A549 (cell line): ENCODE results near the gene NCOA7. TPM values are rescaled to one million over a fixed set of nuclear protein-coding genes. Genes with fewer than 3 reads are reported as not detected.

ENCODE experiments used
- ATAC-seq, 2 experiments: fragments of 200-7000 bp in 1 of 2; fragments of >200 bp in 1 of 2; cut with Nextera tagmentation in 1 of 2; cut with Tn5 transposase in 1 of 2; 3 replicates each; pipeline versions ENCODE4 v1.8.0 to v1.9.1; 2018 to 2020; ENCODE audit warnings: mild to moderate bottlenecking in 1 of 2, moderate library complexity in 1 of 2
- CTCF ChIA-PET: fragments of 300-600 bp; sonication (Branson Sonifier 250); formaldehyde crosslinking; extraction: SDS; loops from one replicate; lab custom pipeline; 2021; ENCODE audit warnings: antibody characterized with exemption, inconsistent platforms; lab: Yijun Ruan, JAX
- POLR2A ChIA-PET: fragments of 350-600 bp; formaldehyde crosslinking; extraction: SDS; loops from one replicate; lab custom pipeline; 2021; ENCODE audit warnings: antibody characterized with exemption, inconsistent platforms; lab: Yijun Ruan, JAX
- DNase-seq, 2 experiments: peaks; one replicate each; pipeline versions ENCODE4 v3.0.0 to v3.0.0-alpha.2; 2011 to 2016; ENCODE audit warnings: low read depth in 1 of 2, low spot score in 1 of 2
- FAIRE-seq: peaks from 2 replicates; lab custom pipeline; 2011; peaks lifted over from hg19 to GRCh38; lab: Jason Lieb, UNC
- H3K27ac ChIP-seq, 2 experiments: fragments of >200 bp; sonication (Bioruptor Twin); formaldehyde crosslinking; 3 replicates each; pipeline ENCODE4 v1.5.1; 2016 to 2017
- H3K4me1 ChIP-seq: fragments of >200 bp; sonication (Bioruptor Twin); formaldehyde crosslinking; 3 replicates; pipeline ENCODE4 v1.6.1; 2016
- H3K4me2 ChIP-seq: fragments of >200 bp; sonication (Bioruptor Twin); formaldehyde crosslinking; 3 replicates; pipeline ENCODE4 v1.6.1; 2016
- H3K4me3 ChIP-seq: fragments of >200 bp; sonication (Bioruptor Twin); formaldehyde crosslinking; 3 replicates; pipeline ENCODE4 v1.5.1; 2016
- H3K9me3 ChIP-seq: fragments of >200 bp; sonication (Bioruptor Twin); formaldehyde crosslinking; 3 replicates; pipeline ENCODE4 v1.6.1; 2016
- CBX2 ChIP-seq: fragments of 200-600 bp; sonication (generic); IDR thresholded peaks from 2 replicates; pipeline ENCODE4 v1.6.1; 2016; ENCODE audit warnings: low read depth, mild to moderate bottlenecking, borderline replicate concordance
- CEBPB ChIP-seq, 2 experiments: fragments of >200 bp in 1 of 2; sonication (Bioruptor Twin) in 1 of 2; formaldehyde crosslinking in 1 of 2; IDR thresholded peaks; 2 replicates each; pipeline ENCODE4 v1.6.1; 2012 to 2016
- EP300 ChIP-seq, 2 experiments: fragments of >200 bp; sonication (Bioruptor Twin); formaldehyde crosslinking; IDR thresholded peaks; 2 replicates in 1 of 2; 3 replicates in 1 of 2; pipeline ENCODE4 v1.6.1; 2016 to 2017
- ESRRA ChIP-seq: fragments of 150-350 bp; IDR thresholded peaks from 2 replicates; pipeline ENCODE4 v1.6.1; 2014; ENCODE audit warnings: mild to moderate bottlenecking, low read length, borderline replicate concordance
- JUN ChIP-seq, 2 experiments: fragments of >200 bp; sonication (Bioruptor Twin); formaldehyde crosslinking; IDR thresholded peaks; 2 replicates in 1 of 2; 3 replicates in 1 of 2; pipeline ENCODE4 v1.6.1; 2016 to 2017
- JUNB ChIP-seq: fragments of >200 bp; sonication (Bioruptor Twin); formaldehyde crosslinking; IDR thresholded peaks from 2 replicates; pipeline ENCODE4 v1.6.1; 2016
- KDM5A ChIP-seq: fragments of 200-600 bp; sonication (generic); IDR thresholded peaks from 2 replicates; pipeline ENCODE4 v1.6.1; 2016; ENCODE audit warnings: antibody characterized with exemption, mild to moderate bottlenecking
- NFE2L2 ChIP-seq: fragments of 150-350 bp; conservative IDR thresholded peaks from 2 replicates; pipeline ENCODE4 v1.6.1; 2014; ENCODE audit warnings: low read length
- NPAS2 ChIP-seq: fragments of 250-450 bp; sonication (Bioruptor Pico); IDR thresholded peaks from 2 replicates; pipeline ENCODE4 v1.8.0; 2022; ENCODE audit warnings: mild to moderate bottlenecking, moderate library complexity, borderline replicate concordance
- NR3C1 ChIP-seq: fragments of >200 bp; sonication (Bioruptor Twin); formaldehyde crosslinking; IDR thresholded peaks from 3 replicates; pipeline ENCODE4 v1.6.1; 2017
- RARB ChIP-seq: fragments of 250-450 bp; sonication (Bioruptor Pico); IDR thresholded peaks from 2 replicates; pipeline ENCODE4 v1.8.0; 2021; ENCODE audit warnings: mild to moderate bottlenecking, moderate library complexity
- RCOR1 ChIP-seq: fragments of 150-350 bp; IDR thresholded peaks from 2 replicates; pipeline ENCODE4 v1.6.1; 2014; ENCODE audit warnings: antibody characterized with exemption, low read length, low read depth
- SREBF2 ChIP-seq: fragments of 450-650 bp; IDR thresholded peaks from 2 replicates; pipeline ENCODE4 v1.6.1; 2014; ENCODE audit warnings: mild to moderate bottlenecking, moderate library complexity
- WGBS: methylation state at CpG from one replicate; pipeline ENCODE4 v1.1.6; 2017; ENCODE audit errors: missing lambda C conversion rate; 5-methylcytosine and 5-hydroxymethylcytosine counted together
- polyA plus RNA-seq, 4 experiments: library from polyadenylated mRNA; depleted of rRNA in 3 of 4; stranded (reverse); fragments of >200 nt; fragmentation: RNase III in 1 of 4; extraction: RNeasy Plus Mini Kit Qiagen cat#74134 plus additional on column Dnase treatment in 1 of 4; gene quantifications; 2 replicates in 3 of 4; 3 replicates in 1 of 4; pipeline ENCODE4 v1.2.3, GENCODE V29; 2011 to 2017
- TF ChIP-seq, protein P1 (sequence below): fragments of 250-450 bp; sonication (Bioruptor Pico); IDR thresholded peaks from 2 replicates; pipeline ENCODE4 v1.5.0; 2020; ENCODE audit warnings: low read depth, mild to moderate bottlenecking, moderate library complexity
- TF ChIP-seq, protein P2 (sequence below): fragments of >200 bp; sonication (Bioruptor Twin); formaldehyde crosslinking; IDR thresholded peaks from 3 replicates; pipeline ENCODE4 v1.5.1; 2016
- TF ChIP-seq, protein P3 (sequence below): fragments of 200-600 bp; sonication (generic); IDR thresholded peaks from 2 replicates; pipeline ENCODE4 v1.6.1; 2016; ENCODE audit warnings: antibody characterized with exemption, mild to moderate bottlenecking, moderate library complexity
- TF ChIP-seq, protein P4 (sequence below): fragments of 250-450 bp; sonication (Bioruptor Pico); IDR thresholded peaks from 2 replicates; pipeline ENCODE4 v1.5.0; 2021; ENCODE audit warnings: mild to moderate bottlenecking, moderate library complexity, borderline replicate concordance
- TF ChIP-seq, protein P5 (sequence below): IDR thresholded peaks from 2 replicates; pipeline ENCODE4 v1.6.1; 2012

NCOA7 gene
- polyA plus RNA-seq, 2 of the 4 experiments (the other 2 are of a cell fraction) = 66.4 to 195 TPM

DNA sequence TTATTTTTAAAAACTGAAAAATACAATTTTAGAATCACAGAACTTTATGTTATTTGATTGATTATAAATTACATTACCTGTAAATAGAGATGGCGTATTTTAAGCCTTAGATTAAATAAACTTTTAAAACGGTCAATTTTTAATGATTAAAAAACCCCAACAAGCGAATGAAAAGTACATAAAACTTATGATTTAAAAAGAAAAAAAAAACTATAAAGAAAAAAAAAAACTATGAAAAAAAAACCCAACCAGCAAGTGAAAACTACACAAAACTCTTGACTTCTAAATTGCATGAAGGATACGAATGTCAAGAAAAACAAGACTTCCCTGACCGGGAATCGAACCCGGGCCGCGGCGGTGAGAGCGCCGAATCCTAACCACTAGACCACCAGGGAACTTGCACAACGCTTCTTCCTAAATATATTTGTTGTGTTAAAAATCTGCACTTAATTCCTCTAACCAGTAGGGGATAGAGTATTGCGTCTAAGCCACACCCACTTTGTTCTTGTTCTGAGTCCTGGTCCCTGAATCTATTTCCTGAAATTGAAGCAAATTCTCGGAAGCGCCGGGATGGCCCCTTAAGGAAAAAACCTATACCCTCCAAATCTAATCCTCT lies 10.7 kb upstream of the NCOA7 start:
- Histone ChIP-seq H3K4me1 (peaks cover 23% of the 10 kb centered on the region), H3K4me2 (peak overlapping the region; percentile 76), H3K4me3 (peak overlapping the region; percentile 53), H3K9me3 (no peaks in the 10 kb centered on the region)
- POLR2A ChIA-PET = interaction anchor here (1.5 to 2.7 kb wide), 3 partner anchors 11 to 206 kb away, joined by 5 to 47 read pairs (median 9); partner anchors contain the start of genes NCOA7 and TRMT11
- CTCF ChIA-PET = interaction anchor here (1.3 to 2.3 kb wide), 6 partner anchors 10 to 469 kb away, joined by 3 to 22 read pairs (median 9); partner anchors contain the start of genes HINT3 and NCOA7
- peak; percentile 85 to 89 for ATAC-seq
- peak; percentile 74 for TF ChIP-seq SREBF2
- TF ChIP-seq KDM5A = no peak
- TF ChIP-seq, protein P1, sequence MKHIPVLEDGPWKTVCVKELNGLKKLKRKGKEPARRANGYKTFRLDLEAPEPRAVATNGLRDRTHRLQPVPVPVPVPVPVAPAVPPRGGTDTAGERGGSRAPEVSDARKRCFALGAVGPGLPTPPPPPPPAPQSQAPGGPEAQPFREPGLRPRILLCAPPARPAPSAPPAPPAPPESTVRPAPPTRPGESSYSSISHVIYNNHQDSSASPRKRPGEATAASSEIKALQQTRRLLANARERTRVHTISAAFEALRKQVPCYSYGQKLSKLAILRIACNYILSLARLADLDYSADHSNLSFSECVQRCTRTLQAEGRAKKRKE (CRISPR knock-in tag) = no peak
- no peak for TF ChIP-seq JUN (IDR thresholded peaks at IDR 0.05)
- TF ChIP-seq, protein P2, sequence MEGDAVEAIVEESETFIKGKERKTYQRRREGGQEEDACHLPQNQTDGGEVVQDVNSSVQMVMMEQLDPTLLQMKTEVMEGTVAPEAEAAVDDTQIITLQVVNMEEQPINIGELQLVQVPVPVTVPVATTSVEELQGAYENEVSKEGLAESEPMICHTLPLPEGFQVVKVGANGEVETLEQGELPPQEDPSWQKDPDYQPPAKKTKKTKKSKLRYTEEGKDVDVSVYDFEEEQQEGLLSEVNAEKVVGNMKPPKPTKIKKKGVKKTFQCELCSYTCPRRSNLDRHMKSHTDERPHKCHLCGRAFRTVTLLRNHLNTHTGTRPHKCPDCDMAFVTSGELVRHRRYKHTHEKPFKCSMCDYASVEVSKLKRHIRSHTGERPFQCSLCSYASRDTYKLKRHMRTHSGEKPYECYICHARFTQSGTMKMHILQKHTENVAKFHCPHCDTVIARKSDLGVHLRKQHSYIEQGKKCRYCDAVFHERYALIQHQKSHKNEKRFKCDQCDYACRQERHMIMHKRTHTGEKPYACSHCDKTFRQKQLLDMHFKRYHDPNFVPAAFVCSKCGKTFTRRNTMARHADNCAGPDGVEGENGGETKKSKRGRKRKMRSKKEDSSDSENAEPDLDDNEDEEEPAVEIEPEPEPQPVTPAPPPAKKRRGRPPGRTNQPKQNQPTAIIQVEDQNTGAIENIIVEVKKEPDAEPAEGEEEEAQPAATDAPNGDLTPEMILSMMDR = no peak
- no peak for TF ChIP-seq CBX2
- TF ChIP-seq, protein P3, sequence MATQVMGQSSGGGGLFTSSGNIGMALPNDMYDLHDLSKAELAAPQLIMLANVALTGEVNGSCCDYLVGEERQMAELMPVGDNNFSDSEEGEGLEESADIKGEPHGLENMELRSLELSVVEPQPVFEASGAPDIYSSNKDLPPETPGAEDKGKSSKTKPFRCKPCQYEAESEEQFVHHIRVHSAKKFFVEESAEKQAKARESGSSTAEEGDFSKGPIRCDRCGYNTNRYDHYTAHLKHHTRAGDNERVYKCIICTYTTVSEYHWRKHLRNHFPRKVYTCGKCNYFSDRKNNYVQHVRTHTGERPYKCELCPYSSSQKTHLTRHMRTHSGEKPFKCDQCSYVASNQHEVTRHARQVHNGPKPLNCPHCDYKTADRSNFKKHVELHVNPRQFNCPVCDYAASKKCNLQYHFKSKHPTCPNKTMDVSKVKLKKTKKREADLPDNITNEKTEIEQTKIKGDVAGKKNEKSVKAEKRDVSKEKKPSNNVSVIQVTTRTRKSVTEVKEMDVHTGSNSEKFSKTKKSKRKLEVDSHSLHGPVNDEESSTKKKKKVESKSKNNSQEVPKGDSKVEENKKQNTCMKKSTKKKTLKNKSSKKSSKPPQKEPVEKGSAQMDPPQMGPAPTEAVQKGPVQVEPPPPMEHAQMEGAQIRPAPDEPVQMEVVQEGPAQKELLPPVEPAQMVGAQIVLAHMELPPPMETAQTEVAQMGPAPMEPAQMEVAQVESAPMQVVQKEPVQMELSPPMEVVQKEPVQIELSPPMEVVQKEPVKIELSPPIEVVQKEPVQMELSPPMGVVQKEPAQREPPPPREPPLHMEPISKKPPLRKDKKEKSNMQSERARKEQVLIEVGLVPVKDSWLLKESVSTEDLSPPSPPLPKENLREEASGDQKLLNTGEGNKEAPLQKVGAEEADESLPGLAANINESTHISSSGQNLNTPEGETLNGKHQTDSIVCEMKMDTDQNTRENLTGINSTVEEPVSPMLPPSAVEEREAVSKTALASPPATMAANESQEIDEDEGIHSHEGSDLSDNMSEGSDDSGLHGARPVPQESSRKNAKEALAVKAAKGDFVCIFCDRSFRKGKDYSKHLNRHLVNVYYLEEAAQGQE = 0 out of 2 replicates have a peak, but pooled peaks have one; percentile 11
- peak; percentile 40 to 80; a peak in 3 of 4 replicates for TF ChIP-seq CEBPB (IDR thresholded peaks at IDR 0.05)
- TF ChIP-seq EP300 (IDR thresholded peaks at IDR 0.05) = no peak
- no peak for TF ChIP-seq NR3C1
- TF ChIP-seq RARB (CRISPR knock-in tag) = no peak
- TF ChIP-seq, all 56 proteins: peak for 3
- FAIRE-seq (no peak), DNase-seq (peak; percentile 75 to 91)
- peak overlapping the region; percentile 88 to 91 for H3K27ac ChIP-seq
- 9% methylated on average over 17 of the region's 17 CpGs for WGBS

DNA sequence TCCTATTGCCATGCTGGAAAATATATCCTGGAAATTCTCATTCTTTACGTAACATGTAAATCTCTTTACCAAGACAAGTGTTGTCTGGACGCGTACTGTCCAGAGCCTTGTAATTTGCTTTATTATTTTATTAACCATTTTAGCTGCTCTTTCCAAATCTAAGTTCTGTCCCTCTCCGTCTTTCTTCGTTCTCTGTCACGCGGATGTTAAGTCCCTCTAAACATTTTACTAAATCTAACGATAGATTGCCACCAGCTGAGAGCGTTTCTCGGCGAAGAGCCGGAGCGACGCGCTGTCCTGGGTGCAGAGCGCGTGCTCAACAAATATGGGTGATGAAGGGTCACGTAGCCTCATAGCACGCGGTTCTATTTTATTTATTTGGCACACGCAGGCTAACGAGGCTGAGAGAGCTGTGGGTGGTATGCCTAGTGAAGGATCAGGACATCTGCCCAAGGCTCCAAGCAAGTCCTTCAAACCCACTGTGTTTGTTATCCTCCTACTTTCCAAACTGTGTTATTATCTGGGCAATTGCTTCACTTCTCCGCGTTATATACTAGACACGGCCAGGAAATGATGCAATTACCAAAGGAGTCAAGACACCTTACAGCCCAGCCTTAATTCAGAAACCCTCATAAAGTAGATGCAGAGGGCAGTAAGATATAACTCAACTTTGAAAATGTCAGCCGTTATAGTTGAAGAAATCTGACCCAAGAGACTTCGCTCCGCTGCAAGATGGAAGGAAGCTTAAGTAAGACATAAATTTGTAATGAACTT lies 10.0 kb upstream of the NCOA7 start:
- FAIRE-seq (no peak), ATAC-seq (peak; percentile 90 to 95), DNase-seq (peak; percentile 28 to 83)
- Histone ChIP-seq H3K4me1 (peaks cover 23% of the 10 kb centered on the region), H3K4me3 (peak overlapping the region; percentile 53), H3K9me3 (no peaks in the 10 kb centered on the region), H3K27ac (peak overlapping the region; percentile 88 to 91), H3K4me2 (peak overlapping the region; percentile 76)
- WGBS = 2% methylated on average over 16 of the region's 28 CpGs
- ChIA-PET CTCF (interaction anchor here (0.6 to 2.3 kb wide), 11 partner anchors 10 to 1031 kb away, joined by 3 to 22 read pairs (median 4); partner anchors contain the start of genes HINT3 and NCOA7), POLR2A (interaction anchor here (0.5 to 2.7 kb wide), 8 partner anchors 10 to 1337 kb away, joined by 3 to 47 read pairs (median 4); partner anchors contain the start of genes HINT3, NCOA7 and TRMT11)
- TF ChIP-seq, protein P4, sequence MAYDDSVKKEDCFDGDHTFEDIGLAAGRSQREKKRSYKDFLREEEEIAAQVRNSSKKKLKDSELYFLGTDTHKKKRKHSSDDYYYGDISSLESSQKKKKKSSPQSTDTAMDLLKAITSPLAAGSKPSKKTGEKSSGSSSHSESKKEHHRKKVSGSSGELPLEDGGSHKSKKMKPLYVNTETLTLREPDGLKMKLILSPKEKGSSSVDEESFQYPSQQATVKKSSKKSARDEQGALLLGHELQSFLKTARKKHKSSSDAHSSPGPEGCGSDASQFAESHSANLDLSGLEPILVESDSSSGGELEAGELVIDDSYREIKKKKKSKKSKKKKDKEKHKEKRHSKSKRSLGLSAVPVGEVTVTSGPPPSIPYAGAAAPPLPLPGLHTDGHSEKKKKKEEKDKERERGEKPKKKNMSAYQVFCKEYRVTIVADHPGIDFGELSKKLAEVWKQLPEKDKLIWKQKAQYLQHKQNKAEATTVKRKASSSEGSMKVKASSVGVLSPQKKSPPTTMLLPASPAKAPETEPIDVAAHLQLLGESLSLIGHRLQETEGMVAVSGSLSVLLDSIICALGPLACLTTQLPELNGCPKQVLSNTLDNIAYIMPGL (CRISPR knock-in tag) = no peak; the same call in 1 of the 2 replicates
- TF ChIP-seq NPAS2 (CRISPR knock-in tag) (no peak), JUNB (no peak), CEBPB (IDR thresholded peaks at IDR 0.05) (peak; percentile 91 to 96), ESRRA (no peak), CBX2 (no peak), NFE2L2 (no peak), JUN (IDR thresholded peaks at IDR 0.05) (peak; percentile 50 to 75; a peak in 4 of 5 replicates), RCOR1 (no peak)
- TF ChIP-seq, protein P3 = 0 out of 2 replicates have a peak, but pooled peaks have one; percentile 7
- TF ChIP-seq, protein P5, sequence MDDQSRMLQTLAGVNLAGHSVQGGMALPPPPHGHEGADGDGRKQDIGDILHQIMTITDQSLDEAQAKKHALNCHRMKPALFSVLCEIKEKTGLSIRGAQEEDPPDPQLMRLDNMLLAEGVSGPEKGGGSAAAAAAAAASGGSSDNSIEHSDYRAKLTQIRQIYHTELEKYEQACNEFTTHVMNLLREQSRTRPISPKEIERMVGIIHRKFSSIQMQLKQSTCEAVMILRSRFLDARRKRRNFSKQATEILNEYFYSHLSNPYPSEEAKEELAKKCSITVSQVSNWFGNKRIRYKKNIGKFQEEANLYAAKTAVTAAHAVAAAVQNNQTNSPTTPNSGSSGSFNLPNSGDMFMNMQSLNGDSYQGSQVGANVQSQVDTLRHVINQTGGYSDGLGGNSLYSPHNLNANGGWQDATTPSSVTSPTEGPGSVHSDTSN = no peak
